H54 (cell line): ENCODE measurements around the gene EDDM3A.
A peak's percentile ranks its signal among the peaks of the same experiment; 100 is the strongest.
"Not testable (repeated sequence)": the region's sequence is repeated elsewhere in the genome, so short reads cannot be mapped to it uniquely, and the experiment has no call there.

ENCODE experiments used
- DNase-seq: peaks from one replicate; pipeline ENCODE4 v3.0.0; 2011; ENCODE audit warnings: low spot score, mixed read lengths; ENCODE audit not compliant: insufficient read length
- FAIRE-seq: peaks from 3 replicates; lab custom pipeline; 2011; peaks lifted over from hg19 to GRCh38; lab: Jason Lieb, UNC
- POLR2A ChIP-seq: IDR thresholded peaks from 2 replicates; pipeline ENCODE4 v1.6.1; 2011; ENCODE audit warnings: low read depth, mild to moderate bottlenecking, low read length

EDDM3A gene, protein sequence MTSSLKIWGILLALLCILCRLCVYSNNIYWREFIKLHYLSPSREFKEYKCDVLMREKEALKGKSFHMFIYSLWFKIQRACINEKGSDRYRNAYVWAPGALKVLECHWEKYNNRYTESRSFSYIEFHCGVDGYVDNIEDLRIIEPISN

DNA sequence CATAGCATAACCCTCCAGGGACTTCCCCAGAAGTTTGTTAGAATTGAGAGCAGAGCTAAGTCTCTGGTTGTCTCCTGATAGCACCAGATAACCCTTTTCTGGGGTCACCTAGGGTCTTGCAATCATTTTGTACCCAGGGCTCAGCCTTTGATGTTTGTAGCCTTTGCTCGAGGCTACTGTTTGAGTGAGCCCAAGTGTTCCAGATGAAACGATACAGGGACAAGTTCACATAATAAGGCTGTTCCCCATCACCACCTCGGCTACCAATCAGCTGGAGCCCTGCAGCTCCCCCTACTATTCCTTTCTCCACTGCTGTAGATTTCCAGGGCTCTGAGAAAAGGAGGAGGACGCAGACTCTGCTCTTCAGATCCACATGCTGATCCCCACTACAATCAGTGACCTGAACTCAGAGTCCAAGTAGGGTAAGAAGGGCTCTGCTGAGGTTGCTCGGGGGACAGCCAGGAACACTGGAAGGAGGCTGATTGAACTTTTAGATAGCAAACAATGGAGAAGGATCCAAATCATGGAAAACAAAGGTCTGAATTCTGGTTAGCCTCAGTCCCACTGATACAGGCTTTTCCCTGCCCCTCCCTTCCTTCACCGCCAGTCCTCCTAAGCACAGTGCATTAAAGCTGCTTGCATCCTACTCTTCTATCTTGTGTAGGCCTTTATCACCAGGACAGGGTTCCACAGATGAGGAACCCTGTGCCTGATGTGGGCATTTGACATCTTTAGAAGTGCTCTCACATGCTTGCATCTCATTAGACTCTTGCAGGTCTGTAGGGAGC, at the start of gene EDDM3A:
Gene EDDM3A (plus strand): TSS at position 317 of the 788 bp plus-strand sequence. CDS start 1,694 bp downstream, outside the sequence.
- no peak for FAIRE-seq
- no peak for DNase-seq
- no peak for TF ChIP-seq POLR2A

DNA sequence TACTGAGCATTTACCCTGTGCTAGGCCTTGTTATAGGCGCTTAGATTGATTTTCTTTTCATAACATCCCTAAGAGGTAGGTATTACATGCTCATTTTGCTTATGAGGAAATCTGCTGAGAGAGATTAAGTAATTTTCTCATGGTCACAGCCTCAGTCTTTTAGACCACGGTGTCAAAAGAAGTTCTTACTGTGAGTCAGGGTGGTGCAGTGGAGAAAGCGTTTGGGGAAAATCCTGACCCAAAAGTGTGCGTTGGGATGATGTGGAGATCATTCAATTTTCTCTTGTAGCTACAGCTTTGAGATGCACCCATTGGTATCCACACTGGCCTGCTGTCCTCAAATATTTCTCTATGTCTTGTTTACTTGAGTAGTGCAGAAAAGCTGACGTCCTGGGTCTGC, 48.9 kb upstream of the EDDM3A start:
- DNase-seq (no peak), FAIRE-seq (no peak)
- TF ChIP-seq POLR2A: no peak

DNA sequence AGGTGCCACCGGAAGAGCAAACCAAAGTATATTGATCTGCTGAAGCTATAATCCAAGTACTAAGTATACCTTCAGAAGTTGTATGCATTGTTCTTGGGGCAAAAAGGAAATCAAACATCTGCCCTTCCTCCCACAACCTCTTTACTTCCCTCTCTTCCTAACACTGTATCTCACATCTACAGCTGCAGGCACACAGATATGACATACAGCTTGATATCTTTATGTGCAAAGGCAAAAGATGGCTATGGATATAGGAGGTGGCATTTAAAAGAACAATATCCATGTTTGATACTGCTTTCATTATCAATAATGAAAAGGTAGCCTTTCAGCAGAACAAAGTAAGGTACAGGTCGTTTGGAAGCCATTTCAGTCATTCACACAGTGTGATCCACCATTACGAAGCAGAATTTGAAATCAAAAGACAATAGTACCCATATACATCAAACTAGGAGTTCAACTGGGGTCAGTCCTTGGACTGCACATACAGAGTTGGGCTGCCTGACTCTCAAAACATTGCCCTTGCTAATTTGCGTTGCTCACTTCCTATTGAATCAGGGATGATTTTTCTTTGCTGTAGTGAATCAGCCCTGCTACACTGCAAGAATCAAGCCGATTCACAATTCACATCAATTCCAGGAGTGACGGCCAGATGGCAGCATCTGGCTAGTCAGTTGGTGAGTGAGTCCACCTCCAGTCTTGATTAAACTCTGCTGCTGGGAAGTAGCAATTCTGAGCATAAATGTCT, 48.2 kb upstream of the EDDM3A start:
- no peak for TF ChIP-seq POLR2A
- no peak for DNase-seq
- FAIRE-seq: peak; percentile 96

DNA sequence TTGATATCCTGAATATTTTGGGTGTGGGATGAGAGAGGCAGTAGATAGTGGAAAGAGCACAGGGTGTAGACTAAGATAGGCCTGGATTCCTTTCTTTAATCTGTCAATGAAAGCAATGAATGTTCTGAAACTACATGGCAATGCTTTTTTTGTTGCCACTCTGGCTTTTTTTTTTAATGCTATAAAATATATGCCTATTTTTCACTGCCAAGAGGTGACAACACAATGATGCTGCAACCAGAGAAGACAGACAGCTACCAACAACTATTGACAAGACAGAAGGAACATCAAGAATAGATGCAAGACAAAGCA, 47.7 kb upstream of the EDDM3A start:
- DNase-seq (no peak), FAIRE-seq (no peak)
- no peak for TF ChIP-seq POLR2A

DNA sequence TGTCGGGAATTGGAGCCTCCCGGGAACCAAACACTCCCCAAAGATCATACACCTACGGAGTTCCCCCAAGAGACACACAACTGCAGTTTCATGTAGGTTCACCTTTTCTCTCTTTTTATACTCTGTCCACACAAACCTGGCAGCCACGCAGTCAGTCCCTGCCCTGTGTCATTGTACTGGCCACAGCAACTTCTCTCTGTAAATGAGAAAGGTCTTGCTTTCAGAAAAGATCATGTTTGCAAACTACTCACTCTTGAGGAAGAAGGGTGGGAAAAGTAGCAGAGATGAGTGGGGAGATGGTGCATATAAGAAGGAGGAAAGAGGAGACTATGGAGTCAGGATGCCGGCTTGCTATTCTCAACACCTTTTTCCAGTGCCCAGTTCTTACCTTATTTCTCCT, 46.8 kb upstream of the EDDM3A start:
- FAIRE-seq (no peak), DNase-seq (no peak)
- no peak for TF ChIP-seq POLR2A

DNA sequence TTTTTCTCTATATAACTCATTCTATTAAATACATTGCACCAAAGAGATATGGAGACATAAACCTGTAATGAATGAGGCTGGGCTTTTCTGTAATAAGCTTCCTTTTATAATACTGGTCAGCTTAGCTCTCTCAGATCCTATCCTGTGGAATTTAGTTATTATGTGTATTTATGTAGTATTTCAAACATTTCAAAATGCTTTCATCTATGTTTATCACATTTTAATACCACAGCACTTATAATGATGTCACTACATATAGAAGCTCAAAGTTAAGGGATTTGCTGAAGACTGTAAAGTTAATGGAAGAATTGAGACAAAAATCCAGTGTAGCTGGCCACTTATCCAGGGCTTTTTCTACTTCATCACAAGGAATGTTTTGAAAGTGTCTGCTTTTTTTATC, 45.8 kb upstream of the EDDM3A start:
- no peak for TF ChIP-seq POLR2A
- DNase-seq (no peak), FAIRE-seq (no peak)

DNA sequence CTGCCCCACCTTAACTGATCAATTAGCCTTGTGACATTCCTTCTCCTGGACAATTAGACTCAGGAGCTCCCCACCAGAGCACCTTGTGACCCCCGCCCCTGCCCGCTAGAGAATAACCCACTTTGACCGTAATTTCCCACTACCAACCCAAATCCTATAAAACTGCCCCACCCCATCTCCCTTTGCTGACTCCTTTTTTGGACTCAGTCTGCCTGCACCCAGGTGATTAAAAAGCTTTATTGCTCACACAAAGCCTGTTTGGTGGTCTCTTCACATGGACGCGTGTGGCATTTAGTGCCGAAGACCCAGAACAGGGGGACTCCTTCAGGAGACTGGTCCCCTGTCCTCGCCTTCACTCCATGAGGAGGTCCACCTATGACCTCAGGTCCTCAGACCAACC, 44.7 kb upstream of the EDDM3A start:
- not testable (repeated sequence) for FAIRE-seq, DNase-seq

DNA sequence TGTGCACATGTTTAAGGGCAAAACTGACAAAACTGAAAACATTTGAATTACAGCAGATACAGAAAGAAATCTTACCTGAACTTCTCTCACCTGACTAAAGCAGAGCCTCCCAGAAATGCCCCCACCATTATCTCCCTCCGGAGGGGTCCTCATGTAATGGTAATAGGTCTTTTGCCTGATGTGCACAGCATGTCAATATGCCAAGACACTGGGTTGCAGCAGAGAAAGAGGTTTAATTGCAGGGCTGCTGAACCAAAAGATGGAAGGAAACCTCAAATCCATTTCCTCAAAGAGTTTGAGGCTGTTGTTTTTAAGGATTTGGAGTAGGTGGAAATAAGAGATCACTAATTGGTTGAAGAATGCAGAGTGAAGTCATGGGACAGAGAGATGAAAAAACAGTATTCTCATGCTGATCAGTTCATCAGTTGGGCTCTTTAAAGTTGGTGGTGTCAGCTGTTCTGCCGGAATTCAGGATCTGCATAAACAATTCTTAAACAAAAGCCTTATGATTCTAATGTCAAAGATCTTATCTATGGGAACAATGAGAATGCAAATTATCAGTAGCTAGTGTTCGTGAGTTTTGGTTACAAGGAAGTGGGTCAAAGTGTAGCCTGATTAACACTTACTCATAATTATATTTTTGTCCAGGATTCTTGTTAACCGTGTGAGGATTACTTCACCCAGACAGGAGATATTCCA, 38.9 kb upstream of the EDDM3A start:
- DNase-seq (no peak), FAIRE-seq (no peak)
- no peak for TF ChIP-seq POLR2A

DNA sequence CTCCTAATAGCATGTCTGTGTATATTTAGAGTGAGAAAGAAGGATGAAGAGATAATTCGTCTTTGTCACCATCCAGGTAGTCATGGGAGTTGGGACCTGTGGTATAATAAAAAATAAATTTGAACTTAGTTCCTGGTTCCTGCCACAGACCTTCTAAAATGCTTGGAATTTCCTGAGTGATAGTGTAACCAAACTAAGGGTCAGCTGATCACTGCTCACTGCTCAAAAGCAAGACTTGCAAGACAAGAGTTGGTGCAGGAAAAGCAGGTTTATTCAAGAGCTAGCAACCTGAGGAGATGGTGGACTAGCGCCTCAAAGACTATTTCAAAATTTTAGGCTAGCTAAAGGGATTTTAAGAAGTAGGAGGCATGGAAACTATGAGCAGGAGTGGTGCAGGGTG, 38.1 kb upstream of the EDDM3A start:
- FAIRE-seq (no peak), DNase-seq (no peak)
- TF ChIP-seq POLR2A: no peak

DNA sequence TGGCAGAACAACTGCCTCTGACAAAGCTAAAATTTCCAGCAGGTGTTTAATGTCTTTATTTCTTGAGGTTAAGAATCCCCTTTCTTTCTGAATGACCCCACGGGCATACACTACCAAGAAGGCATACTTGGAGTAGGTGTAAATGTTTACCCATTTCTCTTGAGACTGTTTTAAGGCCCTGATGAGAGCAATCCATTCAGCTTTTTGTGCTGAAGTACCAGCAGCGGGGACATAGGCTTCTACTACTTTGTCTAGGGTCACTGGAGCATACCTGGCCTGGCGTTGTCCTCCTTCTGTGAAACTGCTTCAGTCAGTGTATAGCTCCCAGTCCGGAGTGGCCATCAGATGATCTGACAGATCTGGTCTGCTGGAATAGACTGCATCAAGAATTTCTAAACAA, 34.4 kb upstream of the EDDM3A start:
- FAIRE-seq (no peak), DNase-seq (no peak)
- TF ChIP-seq POLR2A: no peak

DNA sequence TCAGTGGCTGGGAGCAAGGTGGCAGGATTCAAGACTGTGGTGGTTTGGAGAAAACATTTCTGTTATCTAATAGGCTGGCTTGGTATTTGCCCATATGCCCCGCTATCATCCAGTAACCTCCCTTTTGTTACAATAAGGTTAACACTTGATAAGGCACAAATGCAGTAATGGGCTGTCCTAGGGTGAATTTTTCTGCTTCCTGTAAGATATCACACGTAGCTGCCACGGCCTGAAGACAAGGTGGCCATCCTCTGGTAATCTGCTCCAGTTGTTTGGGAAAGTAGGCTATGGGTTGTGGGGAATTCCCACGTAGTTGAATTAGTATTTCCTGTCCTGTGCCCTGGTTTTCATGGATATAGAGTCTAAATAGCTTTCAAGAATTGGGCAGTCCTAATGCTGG, 34.0 kb upstream of the EDDM3A start:
- FAIRE-seq (no peak), DNase-seq (no peak)
- no peak for TF ChIP-seq POLR2A

DNA sequence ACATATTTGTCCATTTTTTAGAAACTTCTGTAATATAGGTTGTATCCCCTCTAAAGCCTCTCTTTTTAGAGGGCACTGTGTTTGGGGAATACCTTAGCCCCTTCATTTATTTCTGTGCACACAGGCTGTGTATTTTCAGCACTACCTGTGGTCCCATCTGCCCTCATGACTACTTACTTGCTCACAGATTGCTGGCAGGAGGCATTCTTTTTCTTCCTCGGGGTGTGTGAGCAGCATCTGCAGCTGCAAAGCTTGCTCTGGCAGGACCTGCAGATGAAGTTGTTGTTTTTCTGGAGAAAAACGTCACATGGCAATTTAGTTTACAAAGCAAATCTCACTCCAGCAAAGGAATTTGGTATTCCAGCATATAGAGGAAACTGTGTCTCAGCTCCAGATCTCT, 32.8 kb upstream of the EDDM3A start:
- FAIRE-seq: no peak
- no peak for DNase-seq
- TF ChIP-seq POLR2A: no peak

DNA sequence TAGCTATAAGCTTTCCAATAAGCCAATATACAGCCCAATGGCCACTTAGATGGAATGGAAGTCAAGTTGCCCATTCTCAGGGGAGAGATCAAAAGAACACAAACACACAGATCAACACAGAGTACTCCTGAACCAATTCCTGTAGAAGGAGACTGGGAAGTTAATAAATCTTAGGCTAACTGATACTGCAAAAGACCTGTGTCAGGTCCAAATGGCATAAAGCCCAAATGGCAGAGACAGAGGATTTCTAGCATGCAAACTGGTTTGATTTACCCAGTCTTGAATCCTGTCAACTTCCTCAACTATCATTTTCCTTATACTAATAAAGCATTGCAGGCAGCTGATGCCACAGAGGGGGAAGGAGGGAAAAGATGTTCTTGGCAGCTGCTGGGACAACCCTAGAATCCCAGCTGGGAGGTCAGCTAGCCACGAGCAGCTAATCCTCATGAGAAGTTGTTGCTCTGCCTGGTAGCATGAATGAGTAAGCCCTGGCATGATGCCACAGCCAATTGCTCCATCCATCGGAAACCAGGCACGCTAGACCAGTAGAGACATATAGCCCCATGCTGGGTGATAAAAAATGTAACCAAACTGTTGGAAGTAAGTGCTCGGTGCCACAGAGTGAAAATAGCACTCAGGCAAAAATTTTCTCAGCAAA, 31.0 kb upstream of the EDDM3A start:
- peak; percentile 64 for FAIRE-seq
- no peak for TF ChIP-seq POLR2A
- DNase-seq: peak; percentile 63
